ENCODE data around the gene ZNF821. TPM values are rescaled to one million over a fixed set of nuclear protein-coding genes. Genes with fewer than 3 reads are reported as not detected.
A peak's percentile ranks its signal among the peaks of the same experiment; 100 is the strongest.

ZNF821 gene
- total RNA-seq, 6 experiments from 2014 or later = 4.1 to 6.2 (median 4.7) TPM

DNA sequence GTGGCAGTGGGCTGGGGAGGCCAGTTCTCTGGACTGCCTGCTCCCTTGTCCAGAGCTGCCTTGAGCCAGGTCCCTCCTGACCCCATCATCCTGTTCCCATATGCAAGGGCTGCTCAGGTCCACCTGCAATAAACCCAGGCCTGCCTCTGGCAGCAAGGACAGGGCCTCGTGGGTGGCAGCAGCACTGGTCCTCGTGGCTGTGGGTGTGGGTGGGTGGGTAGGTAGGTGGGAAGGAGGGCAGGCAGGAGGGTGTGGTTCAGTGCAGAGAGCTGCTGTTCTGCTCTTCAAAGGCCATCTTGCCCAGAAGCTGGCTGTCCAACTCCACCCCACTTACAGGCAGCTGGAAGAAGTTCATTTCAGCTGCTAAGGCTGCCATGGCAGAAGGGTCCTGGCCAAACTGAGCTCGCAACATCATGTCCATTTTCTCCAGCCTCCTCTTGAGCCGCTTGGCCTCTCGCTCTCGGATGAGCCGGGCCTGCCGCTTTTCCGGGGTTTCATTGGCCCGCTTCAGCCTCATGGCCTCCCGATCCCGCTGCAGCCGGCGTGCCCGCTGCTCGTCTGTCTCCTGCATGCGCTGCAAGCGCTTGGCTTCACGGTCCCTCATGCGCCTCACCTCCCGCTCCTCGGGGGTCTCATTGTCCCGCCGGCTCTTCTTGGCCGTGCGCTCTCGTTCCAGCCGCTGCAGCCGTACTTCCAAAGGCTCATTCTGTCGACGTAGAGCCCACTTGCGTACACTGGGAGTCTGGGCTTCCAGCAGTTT, 24.0 kb downstream of the ZNF821 start:
- no peak overlapping the region for H3K27ac Mint-ChIP-seq

DNA sequence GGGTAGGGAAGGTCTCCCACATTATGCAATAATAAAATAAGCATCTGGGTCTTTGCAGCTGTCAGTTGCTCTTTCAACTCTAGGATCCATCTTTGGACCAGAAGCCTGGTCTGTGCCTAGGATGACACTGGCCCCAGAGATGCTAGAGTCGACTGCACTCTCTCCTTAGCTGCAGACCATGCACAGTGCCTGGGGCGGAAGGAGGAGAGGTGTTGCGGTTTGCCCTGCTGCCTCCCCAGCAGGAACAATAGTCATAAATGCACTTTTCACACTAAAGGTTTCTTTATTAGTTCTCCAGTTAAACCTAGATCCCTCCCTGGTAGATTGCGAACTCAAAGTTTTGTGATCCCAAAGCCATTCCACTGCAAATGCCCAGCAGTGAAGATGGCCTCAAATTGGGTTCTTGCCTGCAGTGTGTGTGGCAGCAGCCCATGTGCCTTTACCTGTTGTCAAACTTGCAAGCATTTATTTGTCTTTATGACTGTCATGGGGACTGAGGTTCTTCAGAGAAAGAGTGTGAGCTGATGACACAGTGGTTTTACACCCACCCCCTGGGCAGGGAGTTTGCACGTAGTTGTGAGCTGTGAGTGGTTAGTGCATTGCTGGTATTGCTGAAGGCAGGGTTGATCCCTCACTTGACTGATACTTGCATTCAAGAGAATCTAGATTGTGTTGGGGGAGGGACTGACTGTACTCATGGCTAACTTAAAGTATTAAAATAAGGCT, 27.9 kb downstream of the ZNF821 start:
- peaks cover 2% of the 10 kb centered on the region for H3K27me3 Mint-ChIP-seq (ENCODE audit: insufficient read depth)
- peaks cover 26% of the 10 kb centered on the region for H3K36me3 Mint-ChIP-seq (ENCODE audit: low read depth)

More for the DNA sequence above, 24.0 kb downstream of the ZNF821 start:
- H3K36me3 Mint-ChIP-seq (ENCODE audit: low read depth) = peaks cover 16% of the 10 kb centered on the region
- TF ChIP-seq, protein P1, sequence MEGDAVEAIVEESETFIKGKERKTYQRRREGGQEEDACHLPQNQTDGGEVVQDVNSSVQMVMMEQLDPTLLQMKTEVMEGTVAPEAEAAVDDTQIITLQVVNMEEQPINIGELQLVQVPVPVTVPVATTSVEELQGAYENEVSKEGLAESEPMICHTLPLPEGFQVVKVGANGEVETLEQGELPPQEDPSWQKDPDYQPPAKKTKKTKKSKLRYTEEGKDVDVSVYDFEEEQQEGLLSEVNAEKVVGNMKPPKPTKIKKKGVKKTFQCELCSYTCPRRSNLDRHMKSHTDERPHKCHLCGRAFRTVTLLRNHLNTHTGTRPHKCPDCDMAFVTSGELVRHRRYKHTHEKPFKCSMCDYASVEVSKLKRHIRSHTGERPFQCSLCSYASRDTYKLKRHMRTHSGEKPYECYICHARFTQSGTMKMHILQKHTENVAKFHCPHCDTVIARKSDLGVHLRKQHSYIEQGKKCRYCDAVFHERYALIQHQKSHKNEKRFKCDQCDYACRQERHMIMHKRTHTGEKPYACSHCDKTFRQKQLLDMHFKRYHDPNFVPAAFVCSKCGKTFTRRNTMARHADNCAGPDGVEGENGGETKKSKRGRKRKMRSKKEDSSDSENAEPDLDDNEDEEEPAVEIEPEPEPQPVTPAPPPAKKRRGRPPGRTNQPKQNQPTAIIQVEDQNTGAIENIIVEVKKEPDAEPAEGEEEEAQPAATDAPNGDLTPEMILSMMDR (IDR thresholded peaks at IDR 0.05) = no peak
- no peak for DNase-seq
- peaks cover 11% of the 10 kb centered on the region for H3K4me1 Mint-ChIP-seq (ENCODE audit: low read depth)
- H3K27me3 Mint-ChIP-seq (ENCODE audit: insufficient read depth) = no peaks in the 10 kb centered on the region
- H3K9me3 Mint-ChIP-seq = no peaks in the 10 kb centered on the region
- H3K4me3 Mint-ChIP-seq = no peak overlapping the region

DNA sequence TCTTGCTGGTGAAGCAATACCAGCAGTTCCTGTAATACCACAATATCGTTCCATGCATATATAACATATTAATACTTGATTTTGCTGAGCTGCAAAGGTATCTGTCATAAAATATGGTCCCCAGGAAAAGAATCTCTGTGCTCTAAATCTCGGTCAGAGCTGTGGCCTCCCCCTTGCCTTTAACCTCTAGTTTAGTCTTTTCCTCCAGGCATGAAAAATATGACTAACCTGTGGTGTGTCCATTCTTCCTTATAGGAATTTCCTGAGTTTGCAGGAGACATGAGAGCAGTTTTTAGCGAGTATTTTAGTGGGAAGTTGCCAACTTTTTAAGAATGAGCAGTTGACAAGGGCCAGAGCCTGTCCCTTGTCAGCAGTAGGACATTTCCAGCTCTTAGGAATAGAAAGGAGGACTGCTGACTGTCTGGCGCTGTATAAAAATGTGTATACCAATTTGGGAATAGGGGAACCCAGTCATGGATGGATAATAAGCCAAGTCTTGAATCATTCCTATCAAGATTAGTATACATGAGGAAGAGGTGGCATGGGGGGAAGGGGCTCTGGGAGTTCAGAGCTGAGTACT, 29.5 kb downstream of the ZNF821 start:
- Mint-ChIP-seq H3K4me1 (ENCODE audit: low read depth) (peaks cover 28% of the 10 kb centered on the region), H3K36me3 (ENCODE audit: low read depth) (peaks cover 26% of the 10 kb centered on the region), H3K27me3 (ENCODE audit: insufficient read depth) (peaks cover 2% of the 10 kb centered on the region), H3K4me3 (no peak overlapping the region), H3K27ac (peak overlapping the region; percentile 22; the same call in 1 of the 2 replicates), H3K9me3 (no peaks in the 10 kb centered on the region)
- TF ChIP-seq, protein P1 (IDR thresholded peaks at IDR 0.05) = no peak
- DNase-seq = no peak

More for the DNA sequence above, 27.9 kb downstream of the ZNF821 start:
- Mint-ChIP-seq H3K27ac (no peak overlapping the region), H3K4me1 (ENCODE audit: low read depth) (peaks cover 28% of the 10 kb centered on the region), H3K9me3 (no peaks in the 10 kb centered on the region), H3K4me3 (no peak overlapping the region)
- no peak for DNase-seq
- TF ChIP-seq, protein P1 (IDR thresholded peaks at IDR 0.05) = no peak

DNA sequence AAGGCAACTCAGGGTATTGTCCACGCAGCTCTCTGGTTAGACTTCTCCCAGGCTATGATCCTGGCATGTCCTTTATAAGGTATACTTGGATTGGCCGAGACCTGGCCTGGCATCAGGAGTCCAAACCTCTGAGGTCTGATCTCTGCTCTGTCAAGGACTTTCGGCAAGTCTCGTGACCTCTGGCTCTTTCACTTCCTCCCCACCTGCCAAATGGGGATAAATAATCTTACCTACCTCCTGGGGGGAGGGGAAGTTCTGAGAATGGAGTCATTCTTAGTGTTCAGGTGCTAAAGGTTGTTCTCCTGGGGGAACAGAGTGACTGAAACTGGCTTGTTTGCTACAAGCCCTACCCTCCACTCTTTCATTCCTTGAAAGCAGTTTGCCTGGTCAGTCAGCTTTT, 30.6 kb downstream of the ZNF821 start:
- no peak overlapping the region for H3K27ac Mint-ChIP-seq

DNA sequence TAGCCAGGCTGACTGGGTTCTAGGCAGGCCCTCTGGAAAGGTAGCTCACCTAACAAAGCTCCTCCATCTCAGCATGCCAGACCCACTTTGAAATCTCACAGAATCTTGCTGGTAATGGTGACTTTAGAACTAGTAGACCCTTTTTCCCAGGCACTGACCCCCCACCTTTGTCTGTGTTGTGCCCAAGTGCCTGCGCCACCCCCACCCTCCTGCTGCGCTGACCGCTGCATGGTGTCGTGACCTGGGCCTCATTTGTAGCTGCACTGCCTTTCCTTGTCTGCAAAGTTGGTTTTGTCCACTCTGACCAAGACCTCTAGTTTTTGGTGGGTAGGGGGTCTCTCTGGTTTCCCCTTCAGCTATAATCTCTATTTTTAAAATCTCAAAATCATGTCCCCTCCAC, 31.4 kb downstream of the ZNF821 start:
- Mint-ChIP-seq H3K9me3 (no peaks in the 10 kb centered on the region), H3K4me3 (no peak overlapping the region), H3K4me1 (ENCODE audit: low read depth) (peaks cover 29% of the 10 kb centered on the region), H3K36me3 (ENCODE audit: low read depth) (peaks cover 36% of the 10 kb centered on the region), H3K27ac (no peak overlapping the region), H3K27me3 (ENCODE audit: insufficient read depth) (peaks cover 2% of the 10 kb centered on the region)
- no peak for DNase-seq
- TF ChIP-seq, protein P1 (IDR thresholded peaks at IDR 0.05) = no peak

More for the DNA sequence above, 30.6 kb downstream of the ZNF821 start:
- no peak for DNase-seq
- TF ChIP-seq, protein P1 (IDR thresholded peaks at IDR 0.05) = no peak
- H3K9me3 Mint-ChIP-seq = no peaks in the 10 kb centered on the region
- peaks cover 30% of the 10 kb centered on the region for H3K36me3 Mint-ChIP-seq (ENCODE audit: low read depth)
- peaks cover 20% of the 10 kb centered on the region for H3K4me1 Mint-ChIP-seq (ENCODE audit: low read depth)
- peaks cover 2% of the 10 kb centered on the region for H3K27me3 Mint-ChIP-seq (ENCODE audit: insufficient read depth)
- H3K4me3 Mint-ChIP-seq = no peak overlapping the region

Measured in HFFc6 (cell line).